Measurements from ENCODE around the gene KIF26B. TPM values are rescaled to one million over a fixed set of nuclear protein-coding genes. Genes with fewer than 3 reads are reported as not detected.

Gene KIF26B
- polyA plus RNA-seq, 2 of the 4 experiments (the other 2 are of a cell fraction) = 0.01 to 0.04 TPM

GRCh38 chr1:245645406-245645805, 490.6 kb downstream of the KIF26B start:
- ATAC-seq = no peak
- ChIA-PET CTCF (interaction anchor here (0.7 to 1.3 kb wide), 3 partner anchors 9 to 13 kb away, joined by 3 read pairs; no protein-coding TSS in a partner anchor), POLR2A (no interaction called here)
- 3% methylated on average over 4 of the region's 4 CpGs for WGBS (ENCODE audit: missing lambda C conversion rate)
- no peak for TF ChIP-seq RFX5 (IDR thresholded peaks at IDR 0.05)
- TF ChIP-seq HOXA7 (CRISPR knock-in tag; IDR thresholded peaks at IDR 0.05) = no peak
- no peak for TF ChIP-seq ZSCAN20 (CRISPR knock-in tag; IDR thresholded peaks at IDR 0.05)
- TF ChIP-seq USF2 (IDR thresholded peaks at IDR 0.05) = no peak
- no peak for TF ChIP-seq FOSL2 (IDR thresholded peaks at IDR 0.05)
- no peak for TF ChIP-seq FOSL2 (CRISPR knock-in tag; IDR thresholded peaks at IDR 0.05)
- TF ChIP-seq BHLHE40 (IDR thresholded peaks at IDR 0.05; ENCODE audit: low read depth, low read length) = no peak
- TF ChIP-seq SMC3 (IDR thresholded peaks at IDR 0.05) = no peak
- TF ChIP-seq KDM5A (IDR thresholded peaks at IDR 0.05) = no peak
- TF ChIP-seq CBX8 (IDR thresholded peaks at IDR 0.05) = no peak
- TF ChIP-seq PHF8 (IDR thresholded peaks at IDR 0.05; ENCODE audit: borderline replicate concordance, low read depth) = no peak
- TF ChIP-seq MAX (IDR thresholded peaks at IDR 0.05) = no peak
- no peak for TF ChIP-seq CHD2 (IDR thresholded peaks at IDR 0.05; ENCODE audit: low read length, partially characterized antibody)
- TF ChIP-seq REST (IDR thresholded peaks at IDR 0.05) = no peak
- no peak for TF ChIP-seq HES2 (IDR thresholded peaks at IDR 0.05)
- TF ChIP-seq HMGXB4 (CRISPR knock-in tag; IDR thresholded peaks at IDR 0.05; ENCODE audit: borderline replicate concordance) = no peak
- TF ChIP-seq FOXS1 (CRISPR knock-in tag; IDR thresholded peaks at IDR 0.05) = no peak
- TF ChIP-seq SREBF2 (IDR thresholded peaks at IDR 0.05) = no peak
- no peak for TF ChIP-seq ZC3H11A (IDR thresholded peaks at IDR 0.05)
- no peak for FAIRE-seq
- Histone ChIP-seq H3K4me3 (no peak overlapping the region), H3K4me2 (no peak overlapping the region), H3K27ac (no peak overlapping the region), H3K4me1 (no peaks in the 10 kb centered on the region), H3K9me3 (peaks cover 15% of the 10 kb centered on the region; the same call in 1 of the 3 replicates)
- DNase-seq (ENCODE audit: low read depth in 1 of 2, low spot score in 1 of 2) = no peak

GRCh38 chr1:245645894-245646293, 491.1 kb downstream of the KIF26B start:
- TF ChIP-seq KDM1A (IDR thresholded peaks at IDR 0.05; ENCODE audit: low read depth) (no peak), TP53 (CRISPR knock-in tag; IDR thresholded peaks at IDR 0.05) (no peak)
- H3K9me3 ChIP-seq = peaks cover 13% of the 10 kb centered on the region; the same call in 1 of the 3 replicates
- FAIRE-seq (no peak), ATAC-seq (no peak), DNase-seq (ENCODE audit: low read depth in 1 of 2, low spot score in 1 of 2) (no peak)
- ChIA-PET POLR2A (no interaction called here), CTCF (interaction anchor here (0.7 to 1.3 kb wide), 3 partner anchors 9 to 12 kb away, joined by 3 read pairs; no protein-coding TSS in a partner anchor)
- 12% methylated on average over 9 of the region's 9 CpGs for WGBS (ENCODE audit: missing lambda C conversion rate)
- no peaks in the 10 kb centered on the region for H3K4me1 ChIP-seq
- no peak overlapping the region for H3K27ac ChIP-seq
- no peak overlapping the region for H3K4me3 ChIP-seq
- H3K4me2 ChIP-seq = no peak overlapping the region

Data from A549 (cell line).